ENCODE data around the gene PIK3R1. TPM values are rescaled to one million over a fixed set of nuclear protein-coding genes. Genes with fewer than 3 reads are reported as not detected.

The PIK3R1 gene
- total and polyA plus RNA-seq, 2 experiments from 2014 or later, result 5.9 to 9.8 TPM

GRCh38 chr5:68339921-68340321 is 124.4 kb downstream of the PIK3R1 start:
- Mint-ChIP-seq H3K4me1 (peaks cover 7% of the 10 kb centered on the region), H3K36me3 (ENCODE audit: low read depth) (no peaks in the 10 kb centered on the region), H3K27ac (no peak overlapping the region), H3K9me3 (peaks cover 3% of the 10 kb centered on the region; the same call in 1 of the 3 replicates), H3K27me3 (ENCODE audit: insufficient read depth, low read depth, poor library complexity) (no peaks in the 10 kb centered on the region), H3K4me3 (no peak overlapping the region)
- ATAC-seq (no peak), DNase-seq (ENCODE audit: low spot score) (no peak)
- H3K4me2 ChIP-seq, result no peak overlapping the region
- H3K4me3 ChIP-seq, result no peak overlapping the region
- H3K36me3 ChIP-seq (ENCODE audit: insufficient read depth), result no peaks in the 10 kb centered on the region
- 0 out of 2 replicates have a peak, but pooled peaks cover 8% of the 10 kb centered on the region for H3K4me1 ChIP-seq (ENCODE audit: insufficient read depth)
- peaks cover 32% of the 10 kb centered on the region for H3K9me2 ChIP-seq (ENCODE audit: insufficient read depth)
- H3K27me3 ChIP-seq (ENCODE audit: insufficient read depth), result no peaks in the 10 kb centered on the region
- no peaks in the 10 kb centered on the region for H3F3A ChIP-seq (replicated peaks; ENCODE audit: low read depth)
- TF ChIP-seq ETS1 (IDR thresholded peaks at IDR 0.05), result no peak
- TF ChIP-seq ZNF331 (CRISPR knock-in tag; IDR thresholded peaks at IDR 0.05; ENCODE audit: low read depth), result no peak
- no peak for TF ChIP-seq JUNB (IDR thresholded peaks at IDR 0.05; ENCODE audit: unreplicated experiment)
- no peak for TF ChIP-seq EZH2 (IDR thresholded peaks at IDR 0.05; ENCODE audit: low read depth, unreplicated experiment)
- no peak for TF ChIP-seq ZNF114 (CRISPR knock-in tag; IDR thresholded peaks at IDR 0.05)
- TF ChIP-seq REST (IDR thresholded peaks at IDR 0.05; ENCODE audit: unreplicated experiment), result no peak
- no peak for TF ChIP-seq ZNF462 (CRISPR knock-in tag; IDR thresholded peaks at IDR 0.05)
- no peak overlapping the region for H3K27ac ChIP-seq (ENCODE audit: low read depth)
- H3K79me2 ChIP-seq (replicated peaks; ENCODE audit: insufficient read depth), result no peaks in the 10 kb centered on the region
- no peak overlapping the region for H2AFZ ChIP-seq
- H4K20me1 ChIP-seq (replicated peaks; ENCODE audit: insufficient read depth), result no peaks in the 10 kb centered on the region
